Activated T-cell treated with anti-CD3 and anti-CD28 coated beads for 1 hour (primary cell): ENCODE results near the gene SCYL2.
"Not testable (repeated sequence)": the region's sequence is repeated elsewhere in the genome, so short reads cannot be mapped to it uniquely, and the experiment has no call there.

Experiments
- DNase-seq: peaks from one replicate; pipeline ENCODE4 v3.0.0-alpha.2; 2020; ENCODE audit warnings: low read depth

Gene SCYL2

GRCh38 chr12:100324498-100324897, 57.5 kb downstream of the SCYL2 start:
- DNase-seq, result no peak

DNA sequence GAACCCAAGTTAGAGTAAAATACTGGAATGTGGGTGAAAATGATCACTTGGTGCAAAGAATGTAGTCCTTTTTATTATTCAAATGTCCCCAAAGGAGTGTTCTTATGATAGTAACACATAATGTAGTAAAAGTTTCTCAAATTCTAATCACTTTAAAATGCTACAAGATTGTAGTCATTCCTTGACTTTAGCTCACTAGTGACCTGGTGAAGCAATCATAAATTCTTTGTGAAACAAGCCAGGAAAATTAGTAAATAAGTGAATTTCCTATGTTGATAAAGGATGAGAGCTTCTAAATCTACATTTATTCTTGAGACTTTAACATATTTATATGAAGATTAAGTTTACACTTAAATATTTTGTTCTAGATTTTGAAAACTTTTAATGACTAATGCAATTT, 59.2 kb downstream of the SCYL2 start:
- no peak for DNase-seq

- DNase-seq, result no peak
These were observed 62.8 kb downstream of the SCYL2 start for GRCh38 chr12:100329800-100330199.

DNA sequence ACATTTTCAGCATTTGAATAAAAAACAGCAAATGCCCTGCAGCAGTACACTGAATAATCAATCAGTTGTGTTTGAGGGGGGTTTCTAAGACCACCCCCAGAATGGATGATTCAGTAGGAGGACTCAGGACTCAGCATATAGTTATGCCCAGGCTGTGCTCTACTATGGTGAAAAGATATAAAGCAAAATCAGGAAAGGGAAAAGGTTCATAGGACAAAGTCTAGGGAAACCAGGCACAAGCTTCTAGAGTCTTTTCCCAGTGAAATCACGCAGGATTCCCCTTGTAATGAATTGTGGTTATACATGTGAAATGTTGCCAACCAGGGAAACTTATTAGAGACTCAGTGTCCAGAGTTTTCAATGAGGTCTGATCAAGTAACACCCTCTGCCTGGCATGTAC, 64.9 kb downstream of the SCYL2 start:
- DNase-seq, result no peak

DNA sequence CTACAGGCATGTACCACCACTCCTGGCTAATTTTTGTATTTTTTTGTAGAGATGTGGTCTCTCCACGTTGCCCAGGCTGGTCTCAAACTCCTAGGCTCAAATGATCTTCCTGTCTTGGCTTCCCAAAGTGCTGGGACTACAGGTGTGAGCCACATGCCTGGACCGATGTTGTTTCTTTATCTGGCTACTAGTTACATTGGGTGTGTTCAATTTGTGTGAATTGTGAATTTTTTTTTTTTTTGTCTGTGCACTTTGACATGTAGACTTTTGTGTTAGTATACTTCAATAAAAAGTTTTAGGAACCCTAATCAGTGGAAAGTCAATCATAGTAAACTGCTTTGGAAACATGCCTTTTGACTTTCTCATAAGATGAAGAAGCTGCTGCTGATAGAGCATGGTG, 65.9 kb downstream of the SCYL2 start:
- DNase-seq, result no peak

DNA sequence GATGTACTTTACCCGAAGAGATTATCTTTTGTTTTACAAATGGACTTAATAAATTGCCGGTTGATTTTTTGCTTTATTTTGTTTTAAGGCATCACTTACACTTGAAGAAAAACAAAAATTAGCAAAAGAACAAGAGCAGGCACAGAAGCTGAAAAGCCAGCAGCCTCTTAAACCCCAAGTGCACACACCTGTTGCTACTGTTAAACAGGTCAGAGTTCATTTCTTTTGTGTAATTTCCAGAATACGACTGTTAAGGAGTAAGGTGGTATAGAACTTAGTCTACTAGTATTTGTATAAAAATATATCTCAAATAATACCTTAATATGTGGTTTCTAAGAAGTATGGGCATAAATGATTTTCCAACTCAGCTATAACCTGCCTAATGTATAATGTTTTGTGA, 70.3 kb downstream of the SCYL2 start:
- DNase-seq, result no peak

DNA sequence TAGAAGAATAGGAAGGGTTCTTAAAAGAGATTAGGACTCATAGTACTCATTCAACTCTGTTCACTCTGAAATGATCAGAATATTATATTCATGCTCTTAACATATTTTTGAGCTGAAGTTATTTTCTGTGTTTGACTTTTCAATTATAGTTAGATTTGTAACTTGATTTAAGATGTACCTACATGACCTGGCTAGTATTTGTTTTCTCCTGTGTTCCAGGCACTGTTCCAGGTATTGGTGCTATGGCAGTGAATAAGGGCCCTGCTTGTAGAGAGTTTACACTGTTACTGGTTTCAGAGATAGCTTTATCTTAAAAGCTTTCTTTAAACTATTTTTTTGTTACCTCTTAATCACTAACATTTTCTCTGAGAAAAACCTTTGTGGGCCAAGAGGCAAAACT, 70.8 kb downstream of the SCYL2 start:
- no peak for DNase-seq

DNA sequence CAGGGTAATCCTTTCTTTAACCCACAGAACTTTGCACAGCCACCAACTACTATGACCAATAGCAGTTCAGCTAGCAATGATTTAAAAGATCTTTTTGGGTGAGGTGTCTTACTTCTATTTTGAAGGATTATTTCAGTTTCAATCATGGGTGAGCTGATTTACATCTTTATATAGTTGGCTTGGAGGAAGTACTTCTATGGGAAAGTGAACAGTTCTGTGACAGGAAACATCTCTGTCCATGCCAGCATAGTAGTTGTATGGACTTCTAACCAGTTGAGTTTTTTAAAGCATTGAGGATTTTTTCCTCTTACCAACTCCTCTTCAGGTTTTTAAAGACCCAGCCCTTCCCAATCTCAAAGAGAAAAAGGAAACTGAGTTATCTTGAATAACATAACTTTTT, 72.1 kb downstream of the SCYL2 start:
- DNase-seq, result no peak

- not testable (repeated sequence) for DNase-seq
These were observed 75.9 kb downstream of the SCYL2 start for GRCh38 chr12:100342897-100343296.

GRCh38 chr12:100344351-100344750, 77.4 kb downstream of the SCYL2 start:
- not testable (repeated sequence) for DNase-seq

GRCh38 chr12:100345020-100345767, 78.2 kb downstream of the SCYL2 start:
- DNase-seq, result no peak

DNA sequence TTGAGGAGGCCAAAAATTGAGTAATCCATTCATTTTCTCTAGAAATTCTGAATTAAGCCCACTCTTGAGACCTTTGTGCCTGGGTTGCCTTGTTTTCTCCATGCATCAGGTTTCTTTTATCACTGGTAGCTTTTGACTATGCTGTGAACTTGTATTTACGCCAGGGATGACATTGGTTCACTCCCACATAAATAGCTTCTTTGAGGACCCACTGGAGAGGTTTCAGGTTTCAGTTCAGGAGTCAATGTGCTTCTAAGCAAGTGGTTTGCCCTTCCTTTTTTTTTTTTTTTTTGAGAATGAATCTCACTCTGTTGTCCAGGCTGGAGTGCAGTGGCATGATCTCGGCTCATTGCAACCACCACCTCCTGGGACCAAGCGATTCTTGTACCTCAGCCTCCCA, 79.7 kb downstream of the SCYL2 start:
- DNase-seq, result no peak

DNA sequence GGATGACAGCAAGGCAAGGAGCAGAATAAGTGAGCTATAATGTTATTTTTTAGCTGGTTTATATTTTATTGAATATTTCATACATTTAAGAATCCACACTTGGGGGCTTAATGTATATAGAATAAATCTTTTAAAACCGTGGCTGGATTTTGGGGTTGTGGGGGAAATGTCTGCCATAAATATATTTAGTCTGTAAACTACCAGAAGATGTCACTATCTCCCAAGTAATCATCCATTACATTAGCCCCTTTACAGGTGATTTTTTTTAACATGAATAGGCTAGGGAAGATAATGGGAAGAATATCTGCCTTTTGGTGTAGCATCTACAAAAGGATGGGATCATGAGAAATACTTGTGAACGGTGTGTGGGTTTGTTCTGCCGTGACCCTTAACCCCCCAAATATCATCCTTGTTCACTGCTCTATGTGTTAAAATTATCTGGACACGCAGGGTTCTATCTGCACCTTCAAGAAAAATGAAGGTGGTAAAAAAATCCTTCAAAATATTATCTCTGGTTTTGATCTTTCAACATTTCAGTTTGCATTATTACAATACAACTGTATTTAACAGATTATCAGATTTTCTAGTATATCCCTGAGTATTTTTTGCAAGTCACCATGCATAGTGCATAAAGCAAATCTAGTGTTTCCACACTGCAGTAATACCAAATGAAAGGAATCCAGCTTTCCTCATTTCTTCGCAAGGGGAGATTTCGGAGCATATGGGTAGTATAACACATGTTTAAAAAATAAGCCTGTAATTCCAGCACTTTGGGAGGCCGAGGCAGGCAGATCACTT, 81.9 kb downstream of the SCYL2 start:
- no peak for DNase-seq

DNA sequence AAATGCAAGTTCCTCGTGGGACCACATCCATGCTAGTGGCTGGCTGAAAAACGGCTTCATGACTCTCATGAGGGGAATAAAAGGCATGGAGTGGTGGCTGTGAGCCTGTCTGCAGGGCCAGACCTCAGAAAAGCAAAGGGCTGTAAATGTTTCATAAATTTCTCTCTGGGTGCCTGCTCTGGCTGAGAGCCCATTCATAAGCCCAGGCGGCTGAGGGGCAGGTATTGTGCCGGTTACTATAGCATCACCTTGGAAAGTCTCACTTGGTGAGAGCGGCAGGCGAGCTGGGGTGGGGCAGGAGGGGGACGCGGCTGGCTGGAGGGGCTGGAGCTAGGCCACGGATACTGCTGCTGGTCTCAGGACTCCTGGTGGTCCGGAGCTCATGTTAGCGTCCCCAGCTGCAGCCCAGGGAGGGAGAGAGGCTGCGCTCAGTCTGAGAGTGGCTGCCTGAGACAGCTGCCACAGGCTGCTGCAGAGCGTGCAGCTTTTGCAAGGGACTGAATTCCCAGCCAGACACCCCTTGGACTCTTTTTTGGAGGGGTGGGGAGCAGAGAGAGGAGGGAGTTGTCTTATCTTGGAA, 89.8 kb downstream of the SCYL2 start, which contains the start of gene SLC17A8:
TSS of gene SLC17A8 (plus strand) at position 431 of the 580 bp plus-strand sequence. CDS start 318 bp downstream, outside the sequence.
- DNase-seq, result no peak

DNA sequence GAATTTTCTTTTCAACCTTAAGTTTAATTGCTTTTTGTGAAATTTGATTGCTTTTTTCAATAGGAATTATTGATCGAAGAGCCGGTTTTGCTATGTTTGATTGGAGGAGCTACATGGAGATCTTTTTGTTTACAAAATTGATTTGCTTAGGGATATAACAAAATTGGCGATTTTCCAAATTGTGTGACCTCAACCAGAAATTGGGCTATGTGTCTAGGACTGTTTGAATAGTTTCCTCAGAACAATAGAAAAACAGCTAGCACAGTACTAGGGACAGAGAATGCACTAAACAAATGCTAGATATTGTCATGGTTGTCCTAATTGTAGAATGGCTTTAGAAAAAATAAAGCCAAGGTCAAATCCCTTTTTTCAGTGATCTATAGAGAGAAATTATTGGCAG, 92.3 kb downstream of the SCYL2 start:
- no peak for DNase-seq

DNA sequence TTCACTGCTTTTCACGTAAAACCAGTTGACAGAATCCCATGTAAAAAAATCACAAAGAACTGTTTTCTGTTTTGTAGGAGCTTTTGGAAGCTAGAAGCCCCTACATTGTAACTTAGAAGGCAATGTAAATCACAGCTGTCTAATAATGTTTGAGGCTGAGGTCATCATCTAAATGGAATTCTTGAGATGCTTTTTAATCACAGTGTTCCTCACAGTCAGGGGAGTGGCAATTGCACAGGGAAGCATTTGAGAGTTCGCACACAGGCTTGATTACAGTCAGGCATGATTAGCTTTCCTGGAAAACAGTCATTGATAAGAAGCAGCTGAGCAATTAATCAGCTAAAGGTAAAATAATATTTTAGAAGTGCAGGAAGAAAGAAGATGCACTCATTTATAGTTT, 92.8 kb downstream of the SCYL2 start:
- no peak for DNase-seq

- DNase-seq, result no peak
These were observed 93.5 kb downstream of the SCYL2 start for GRCh38 chr12:100360450-100360849.

DNA sequence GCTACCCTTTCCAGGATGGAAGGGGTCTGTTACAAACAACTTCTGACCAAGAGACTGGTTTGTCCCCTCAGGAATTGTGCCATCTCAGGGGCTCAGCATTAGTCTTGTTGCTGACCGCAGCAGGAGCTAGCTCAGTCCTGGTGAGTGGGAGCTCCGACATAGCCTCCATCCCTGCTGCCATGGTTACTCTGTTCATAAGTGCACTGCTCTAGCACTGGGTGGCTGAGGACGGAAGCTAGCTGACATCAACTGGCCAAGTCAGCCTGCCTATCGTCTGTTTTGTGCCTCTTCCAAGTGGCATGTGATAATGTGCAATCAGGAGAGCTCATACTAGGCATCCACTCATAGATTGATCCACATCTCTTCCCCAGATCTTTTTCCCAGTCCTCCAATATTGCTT, 97.3 kb downstream of the SCYL2 start:
- no peak for DNase-seq

- no peak for DNase-seq
These were observed 98.4 kb downstream of the SCYL2 start for GRCh38 chr12:100365411-100365810.

DNA sequence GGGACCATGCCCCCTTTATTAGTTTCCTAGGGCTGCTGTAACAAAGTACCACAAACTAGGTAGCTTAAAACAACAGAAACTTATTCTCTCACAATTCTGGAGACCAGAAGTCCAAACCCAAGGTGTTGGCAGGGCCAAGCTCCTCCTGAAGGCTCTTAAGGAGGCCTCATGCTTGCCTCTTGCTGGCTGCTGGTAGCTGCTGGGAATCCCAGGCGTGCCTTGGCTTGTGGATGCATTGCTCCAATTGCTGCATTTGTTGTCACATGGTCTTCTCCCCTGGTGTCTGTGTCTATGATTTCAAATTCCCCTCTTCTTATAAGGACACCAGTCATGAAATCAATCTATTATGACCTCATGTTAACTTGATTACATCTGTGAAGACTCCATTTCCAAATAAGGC, 101.1 kb downstream of the SCYL2 start:
- DNase-seq, result no peak

DNA sequence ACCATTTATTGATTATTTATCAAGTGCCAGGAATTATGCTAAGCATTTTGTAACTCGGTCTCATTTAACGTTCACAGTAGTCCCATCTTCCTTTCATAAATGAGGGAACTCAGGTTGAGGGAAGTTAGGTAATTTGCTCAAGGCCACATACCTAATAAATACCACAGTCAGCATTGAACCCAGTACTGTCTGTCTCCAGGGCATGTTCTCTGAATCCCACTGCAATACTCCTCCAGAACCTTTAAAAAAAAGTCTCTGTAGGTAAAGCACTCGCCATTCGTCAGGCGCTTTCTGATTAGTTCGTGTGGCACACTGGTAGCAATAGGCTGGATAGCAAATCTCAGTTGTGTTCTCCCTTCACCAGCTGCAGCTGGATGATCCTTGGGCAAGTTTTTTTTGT, 104.2 kb downstream of the SCYL2 start:
- no peak for DNase-seq

GRCh38 chr12:100372853-100373640, 106.1 kb downstream of the SCYL2 start:
- no peak for DNase-seq
